ENCODE measurements around the gene CDK19.

CDK19 gene

DNA sequence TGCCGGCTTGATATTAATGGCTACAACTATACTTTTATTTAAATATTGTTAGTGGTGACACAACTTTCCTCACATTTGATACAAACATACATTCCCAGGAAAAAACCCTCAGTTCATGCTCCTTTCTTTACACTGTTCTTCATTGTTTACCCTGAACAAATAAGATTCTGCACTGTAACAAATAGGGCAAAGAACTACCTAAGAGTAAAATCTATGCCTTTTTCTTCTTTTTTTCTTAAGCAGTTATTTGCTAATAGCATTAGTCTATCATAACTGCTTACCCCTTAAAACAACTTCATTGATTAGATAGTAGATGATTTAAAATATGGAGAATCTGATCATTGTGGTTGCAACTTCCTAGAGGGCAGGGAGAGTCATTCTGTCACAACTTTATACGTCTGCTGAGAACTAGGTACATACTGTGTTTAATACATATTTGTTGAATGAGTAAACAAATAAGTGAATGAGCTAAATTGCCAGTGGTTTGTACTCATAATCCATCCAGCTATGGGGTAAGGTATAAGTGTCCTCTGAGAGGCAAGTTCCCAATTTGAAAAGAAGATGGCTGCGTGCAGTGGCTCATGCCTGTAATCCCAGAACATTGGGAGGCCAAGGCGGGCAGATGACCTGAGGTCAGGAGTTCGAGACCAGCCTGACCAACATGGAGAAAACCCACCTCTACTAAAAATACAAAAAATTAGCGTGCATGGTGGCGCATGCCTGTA lies 161.0 kb downstream of the CDK19 start:
- no peak for DNase-seq

DNA sequence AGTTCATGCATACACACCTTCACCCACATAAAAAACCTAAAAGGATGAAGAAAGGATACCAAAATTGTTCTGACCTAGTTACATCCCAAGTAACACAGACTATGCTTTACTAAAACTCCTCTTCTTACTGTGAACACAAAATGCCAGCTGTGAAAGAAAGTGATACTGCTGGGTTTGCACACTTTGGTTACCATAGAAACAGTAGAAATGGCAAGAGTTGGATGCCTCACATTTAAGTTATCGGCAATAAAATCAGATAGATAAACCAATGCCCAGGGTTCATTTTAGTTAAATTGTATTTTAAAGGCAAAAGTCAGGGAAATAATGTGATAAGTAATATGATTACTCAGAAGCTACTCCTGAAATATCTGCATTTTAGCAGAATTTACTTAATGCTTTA lies 161.9 kb downstream of the CDK19 start:
- no peak for DNase-seq

DNA sequence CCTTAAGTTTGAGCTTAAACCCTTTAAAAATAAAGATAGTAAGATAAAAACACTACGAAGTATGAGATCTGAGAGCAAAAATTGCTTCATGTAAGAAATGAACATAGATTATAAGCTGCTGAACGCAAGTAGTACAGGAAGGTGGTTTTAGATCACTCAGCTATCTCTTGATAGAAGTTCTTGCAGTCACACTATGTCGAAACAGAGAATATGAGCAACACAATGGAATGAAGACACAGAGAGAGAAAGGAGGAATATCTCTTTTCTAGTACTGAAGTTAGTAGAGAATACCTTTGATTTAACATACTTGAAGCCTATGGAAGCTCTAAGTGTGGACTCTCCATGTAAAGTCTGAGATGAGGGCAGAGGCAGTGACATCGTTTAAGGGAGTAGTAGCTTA lies 162.7 kb downstream of the CDK19 start:
- no peak for DNase-seq

GRCh38 chr6:110650755-110651154 lies 164.5 kb downstream of the CDK19 start:
- DNase-seq: no peak

DNA sequence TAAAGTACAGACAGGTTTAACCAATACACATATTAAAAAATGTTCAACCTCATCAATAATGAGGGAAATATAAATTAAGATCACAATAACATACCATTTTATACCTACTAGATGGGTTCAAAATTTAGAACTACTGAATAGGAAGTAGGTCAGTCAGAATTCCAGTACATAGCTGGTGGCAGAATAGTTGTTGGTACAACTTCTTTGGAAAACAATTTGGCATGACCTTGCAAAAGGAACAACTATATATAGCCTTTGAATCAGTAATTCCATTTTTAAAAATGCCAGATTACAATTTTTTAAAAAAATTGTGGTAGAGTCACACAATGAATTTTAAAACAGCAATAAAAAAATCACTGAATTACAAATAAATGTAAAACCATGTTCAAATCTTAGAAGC lies 165.6 kb downstream of the CDK19 start:
- no peak for DNase-seq

DNA sequence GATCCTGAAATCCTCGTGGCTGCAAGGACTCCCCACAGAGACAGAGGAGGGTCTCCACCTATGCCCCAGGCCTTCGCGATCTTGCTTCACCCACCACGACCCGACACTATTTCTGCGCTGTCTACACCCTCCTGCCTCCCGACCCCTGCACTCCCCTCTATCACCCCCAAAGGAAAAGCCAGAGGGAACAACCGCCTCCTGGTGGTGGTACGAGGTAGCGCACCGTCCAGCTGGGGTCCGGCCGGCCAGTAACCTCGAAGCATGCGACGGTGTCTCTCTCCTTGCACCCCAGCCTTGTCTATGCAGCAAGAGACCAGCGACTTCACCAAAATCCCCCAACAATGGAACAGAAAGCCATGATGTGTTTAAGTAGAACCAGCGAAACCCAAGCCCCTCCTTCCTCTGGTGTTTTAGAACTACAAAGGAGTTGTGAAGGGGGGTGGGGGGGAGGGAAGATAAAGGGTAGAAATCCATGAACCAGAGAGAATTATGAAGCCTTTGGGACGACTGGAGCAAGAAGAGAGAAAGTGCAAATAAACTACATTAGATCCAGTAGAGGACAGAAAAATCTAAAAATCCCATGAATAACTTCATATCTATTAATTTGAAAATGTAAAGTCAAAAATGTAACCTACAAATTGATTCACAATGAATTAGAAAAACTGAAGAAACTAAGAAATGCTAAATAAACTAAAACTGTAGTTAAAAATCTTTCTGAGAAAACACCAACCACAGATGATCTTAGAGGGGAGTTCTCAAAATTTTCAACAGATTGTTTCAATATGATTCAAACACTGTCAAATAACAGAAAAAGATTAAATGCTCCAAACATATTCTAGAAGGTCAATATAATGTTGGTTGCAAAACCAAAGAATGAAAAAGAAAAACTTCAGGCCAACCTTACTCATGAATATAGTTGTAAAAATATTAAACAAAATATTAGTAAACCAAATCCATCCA lies 168.0 kb downstream of the CDK19 start:
- DNase-seq: no peak

DNA sequence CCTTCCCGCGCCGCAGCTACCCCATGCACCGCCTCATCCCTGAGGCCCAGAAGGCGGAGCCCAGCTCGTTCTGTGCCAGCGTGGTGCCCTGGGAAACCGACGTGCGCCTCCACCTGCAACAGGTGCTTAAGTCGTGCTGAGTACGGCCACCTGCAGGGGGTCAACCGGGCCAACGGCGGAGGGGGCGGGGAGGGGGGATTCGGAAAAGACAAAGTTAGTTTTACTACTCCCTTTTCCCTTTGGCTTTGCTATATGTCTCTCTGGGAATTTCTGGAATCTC lies 168.9 kb downstream of the CDK19 start:
- DNase-seq: no peak

DNA sequence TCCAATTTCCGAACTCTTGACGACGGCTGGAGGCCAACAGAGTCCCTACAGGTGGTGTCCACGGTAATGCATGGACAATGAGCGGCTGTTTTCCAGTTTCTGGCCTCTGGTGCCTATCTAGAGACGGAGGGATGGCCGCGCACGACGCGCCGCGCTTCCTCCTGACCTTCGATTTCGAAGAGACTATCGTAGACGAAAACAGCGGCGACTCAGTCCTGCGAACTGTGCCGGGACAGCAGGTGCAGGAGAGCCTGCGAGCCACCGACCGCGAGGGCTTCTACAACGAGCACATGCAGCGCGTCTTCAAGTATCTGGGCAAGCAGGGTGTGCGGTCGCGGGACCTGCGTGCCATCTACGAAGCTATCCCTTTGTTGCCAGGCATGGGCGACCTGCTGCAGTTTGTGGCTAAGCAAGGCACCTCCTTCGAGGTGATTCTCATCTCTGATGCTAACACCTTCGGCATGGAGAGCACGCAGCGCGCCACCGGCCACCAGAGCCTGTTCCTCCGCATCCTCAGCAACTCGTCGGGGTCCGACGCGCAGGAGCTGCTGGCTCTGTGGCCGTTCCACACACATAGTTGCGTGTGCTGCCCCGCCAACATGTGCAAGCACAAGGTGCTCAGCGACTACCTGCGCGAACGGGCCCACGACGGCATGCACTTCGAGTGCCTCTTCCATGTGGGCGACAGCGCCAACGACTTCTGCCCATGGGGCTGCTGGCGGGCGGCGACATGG lies 169.4 kb downstream of the CDK19 start:
- no peak for DNase-seq

DNA sequence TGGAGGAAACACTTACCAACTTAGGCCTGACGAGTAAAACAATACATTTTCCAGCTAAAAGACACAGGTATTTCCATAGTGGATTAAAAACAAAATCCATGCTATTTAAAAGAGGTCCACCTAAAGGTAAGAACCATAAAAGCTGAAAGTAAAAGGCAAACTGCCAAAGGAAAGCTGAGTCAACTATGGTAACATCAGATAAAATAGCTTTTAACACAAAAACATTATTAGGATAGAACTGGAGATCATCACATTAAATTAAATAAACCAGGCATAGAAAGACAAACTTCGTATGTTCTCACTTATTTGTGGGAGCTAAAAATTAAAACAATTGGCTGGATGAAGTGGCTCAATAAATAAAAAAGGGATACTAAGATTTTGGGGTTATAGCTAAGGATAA lies 172.1 kb downstream of the CDK19 start:
- DNase-seq: no peak

- DNase-seq: no peak
Observed at GRCh38 chr6:110642711-110643110, 172.6 kb downstream of the CDK19 start.

DNA sequence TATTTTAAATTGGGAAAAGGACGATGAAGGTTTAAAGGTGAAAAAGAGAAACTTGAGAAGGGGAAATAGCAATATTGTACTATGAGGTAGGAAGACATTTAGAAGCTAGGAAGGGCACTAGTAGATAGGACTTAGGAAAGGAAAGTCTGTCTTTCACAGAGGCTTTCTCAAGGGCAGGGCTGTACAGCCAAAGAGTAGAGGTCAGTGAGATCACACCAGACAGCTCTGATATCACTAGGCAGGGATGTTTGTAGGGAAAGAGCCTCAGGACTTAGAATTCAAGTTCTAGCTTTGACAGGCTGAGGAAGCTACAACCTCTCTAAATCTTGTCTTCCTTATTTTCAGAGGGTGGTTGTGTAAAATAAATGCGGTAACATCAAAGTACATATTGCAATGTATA lies 178.5 kb downstream of the CDK19 start:
- no peak for DNase-seq

- no peak for DNase-seq
Observed at GRCh38 chr6:110635096-110635495, 180.2 kb downstream of the CDK19 start.

DNA sequence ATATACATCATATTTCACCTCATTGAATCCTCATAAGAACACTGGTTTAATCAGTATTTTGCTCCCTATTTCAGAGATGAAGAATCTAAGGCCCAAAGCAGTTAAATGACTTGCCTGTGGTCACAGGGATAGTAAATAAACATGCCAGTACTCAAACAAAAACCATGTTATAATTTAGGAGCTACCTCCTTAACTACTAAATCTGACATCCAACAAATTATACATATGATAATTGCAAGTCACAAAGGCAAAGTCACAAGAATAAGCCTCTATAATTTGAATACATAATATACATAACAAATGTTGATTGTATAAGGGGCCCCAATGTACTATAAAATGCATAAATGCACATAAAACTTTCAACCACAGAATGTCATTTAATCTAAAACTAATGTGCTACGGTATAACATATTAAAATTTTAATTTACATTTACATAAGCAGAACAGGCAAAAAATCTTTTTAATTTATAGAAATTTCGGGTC lies 181.5 kb downstream of the CDK19 start:
- DNase-seq: no peak

DNA sequence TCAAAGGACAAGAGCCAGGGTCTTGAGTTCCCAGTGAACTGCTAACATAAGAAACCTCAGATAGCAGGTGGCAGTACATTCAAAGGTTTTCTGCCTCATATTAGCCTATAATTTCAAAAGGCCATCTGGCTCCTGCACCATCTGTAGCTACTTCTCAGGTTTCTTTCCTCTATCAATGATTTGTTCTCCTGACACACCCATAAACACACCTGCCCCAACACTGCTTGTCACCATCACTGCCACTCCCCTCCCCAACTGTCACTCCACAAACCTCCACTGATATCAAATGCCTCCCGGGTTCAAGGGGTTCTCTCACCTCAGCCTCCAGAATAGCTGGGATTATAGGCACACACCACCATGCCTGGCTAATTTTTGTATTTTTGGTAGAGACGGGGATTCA lies 186.1 kb downstream of the CDK19 start:
- peak; percentile 76 for DNase-seq

DNA sequence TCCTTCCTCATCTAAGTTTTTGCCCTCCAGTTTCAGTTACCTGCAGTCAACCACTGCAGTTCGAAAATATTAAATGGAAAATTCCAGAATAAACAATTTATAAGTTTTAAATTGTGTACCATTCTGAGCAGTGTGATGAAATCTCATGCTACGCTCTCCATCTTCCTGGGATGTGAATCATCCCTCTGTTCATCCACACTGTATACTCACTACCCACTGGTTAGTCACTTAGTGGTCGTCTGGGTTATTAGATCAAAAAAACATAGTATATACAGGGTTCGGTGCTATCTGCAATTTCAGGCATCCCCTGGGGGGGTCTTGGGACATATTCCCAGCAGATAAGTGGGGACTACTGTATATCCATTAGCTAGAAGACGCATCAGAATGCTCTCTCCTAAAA lies 186.9 kb downstream of the CDK19 start:
- DNase-seq: no peak

- no peak for DNase-seq
Observed at GRCh38 chr6:110626442-110626841, 188.8 kb downstream of the CDK19 start.

GRCh38 chr6:110625883-110626282 lies 189.4 kb downstream of the CDK19 start:
- DNase-seq: no peak

- DNase-seq: no peak
Observed at GRCh38 chr6:110622912-110623578, 192.2 kb downstream of the CDK19 start.

GRCh38 chr6:110621061-110621460 lies 194.2 kb downstream of the CDK19 start:
- no peak for DNase-seq

DNA sequence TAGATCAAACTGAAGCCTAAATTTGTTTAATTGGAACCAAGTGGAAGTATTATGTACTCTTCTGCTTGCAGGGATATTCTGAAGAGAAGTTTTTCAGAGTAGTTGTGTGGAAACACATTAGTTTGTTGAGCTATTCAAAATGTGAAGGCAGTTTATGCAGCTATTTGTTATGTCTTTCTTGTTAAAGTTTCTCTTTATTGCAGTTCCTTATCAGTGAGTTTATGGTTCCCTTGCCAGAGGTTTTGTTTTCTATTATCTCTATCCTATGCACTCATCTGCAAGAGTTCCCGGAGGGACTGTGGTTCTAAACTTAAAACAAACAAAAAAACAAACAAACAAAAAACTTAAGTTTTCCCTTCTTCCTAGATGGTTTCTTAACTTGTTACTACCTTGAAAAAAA lies 195.2 kb downstream of the CDK19 start:
- no peak for DNase-seq

- no peak for DNase-seq
Observed at GRCh38 chr6:110619275-110619908, 195.9 kb downstream of the CDK19 start.

GRCh38 chr6:110618591-110619267 lies 196.5 kb downstream of the CDK19 start:
- peak; percentile 2 for DNase-seq
